ENCODE measurements around the gene LRP3. TPM values are rescaled to one million over a fixed set of nuclear protein-coding genes. Genes with fewer than 3 reads are reported as not detected.
A peak's percentile ranks its signal among the peaks of the same experiment; 100 is the strongest.

The LRP3 gene
- total RNA-seq, 1 donor from 2014 or later: 46.9 TPM

GRCh38 chr19:33240181-33240771, 46.1 kb downstream of the LRP3 start:
- H3K4me1 Mint-ChIP-seq (ENCODE audit: low read depth, unreplicated experiment): no peaks in the 10 kb centered on the region
- H3K9me3 Mint-ChIP-seq (ENCODE audit: unreplicated experiment): no peaks in the 10 kb centered on the region
- peak; percentile 7 for DNase-seq
- H3K36me3 Mint-ChIP-seq (ENCODE audit: unreplicated experiment): no peaks in the 10 kb centered on the region
- peaks cover 9% of the 10 kb centered on the region for H3K27me3 Mint-ChIP-seq (ENCODE audit: unreplicated experiment)
- no peak for TF ChIP-seq CTCF (IDR thresholded peaks at IDR 0.05; ENCODE audit: partially characterized antibody, unreplicated experiment)
- no peak overlapping the region for H3K27ac Mint-ChIP-seq (ENCODE audit: unreplicated experiment)
- H3K4me3 Mint-ChIP-seq (ENCODE audit: unreplicated experiment): no peak overlapping the region

GRCh38 chr19:33241091-33241529, 47.0 kb downstream of the LRP3 start:
- no peak for TF ChIP-seq CTCF (IDR thresholded peaks at IDR 0.05; ENCODE audit: partially characterized antibody, unreplicated experiment)
- peaks cover 9% of the 10 kb centered on the region for H3K27me3 Mint-ChIP-seq (ENCODE audit: unreplicated experiment)
- peaks cover 2% of the 10 kb centered on the region for H3K9me3 Mint-ChIP-seq (ENCODE audit: unreplicated experiment)
- no peak overlapping the region for H3K4me3 Mint-ChIP-seq (ENCODE audit: unreplicated experiment)
- H3K27ac Mint-ChIP-seq (ENCODE audit: unreplicated experiment): no peak overlapping the region
- DNase-seq: peak; percentile 11
- no peaks in the 10 kb centered on the region for H3K4me1 Mint-ChIP-seq (ENCODE audit: low read depth, unreplicated experiment)
- no peaks in the 10 kb centered on the region for H3K36me3 Mint-ChIP-seq (ENCODE audit: unreplicated experiment)

GRCh38 chr19:33241530-33242101, 47.5 kb downstream of the LRP3 start:
- peak; percentile 30 for TF ChIP-seq CTCF (IDR thresholded peaks at IDR 0.05; ENCODE audit: partially characterized antibody, unreplicated experiment)
- Mint-ChIP-seq H3K4me3 (ENCODE audit: unreplicated experiment) (no peak overlapping the region), H3K27ac (ENCODE audit: unreplicated experiment) (no peak overlapping the region), H3K4me1 (ENCODE audit: low read depth, unreplicated experiment) (no peaks in the 10 kb centered on the region), H3K27me3 (ENCODE audit: unreplicated experiment) (peaks cover 9% of the 10 kb centered on the region), H3K36me3 (ENCODE audit: unreplicated experiment) (no peaks in the 10 kb centered on the region), H3K9me3 (ENCODE audit: unreplicated experiment) (peaks cover 2% of the 10 kb centered on the region)
- DNase-seq: no peak

- H3K4me1 Mint-ChIP-seq (ENCODE audit: low read depth, unreplicated experiment): no peaks in the 10 kb centered on the region
- H3K27ac Mint-ChIP-seq (ENCODE audit: unreplicated experiment): no peak overlapping the region
- no peak for DNase-seq
- TF ChIP-seq CTCF (IDR thresholded peaks at IDR 0.05; ENCODE audit: partially characterized antibody, unreplicated experiment): no peak
- H3K36me3 Mint-ChIP-seq (ENCODE audit: unreplicated experiment): no peaks in the 10 kb centered on the region
- H3K9me3 Mint-ChIP-seq (ENCODE audit: unreplicated experiment): peaks cover 2% of the 10 kb centered on the region
- peaks cover 9% of the 10 kb centered on the region for H3K27me3 Mint-ChIP-seq (ENCODE audit: unreplicated experiment)
- H3K4me3 Mint-ChIP-seq (ENCODE audit: unreplicated experiment): no peak overlapping the region
Observed at GRCh38 chr19:33242131-33242530, 48.0 kb downstream of the LRP3 start.

- Mint-ChIP-seq H3K27me3 (ENCODE audit: unreplicated experiment) (peaks cover 11% of the 10 kb centered on the region), H3K27ac (ENCODE audit: unreplicated experiment) (no peak overlapping the region), H3K36me3 (ENCODE audit: unreplicated experiment) (no peaks in the 10 kb centered on the region), H3K9me3 (ENCODE audit: unreplicated experiment) (peaks cover 2% of the 10 kb centered on the region), H3K4me1 (ENCODE audit: low read depth, unreplicated experiment) (no peaks in the 10 kb centered on the region), H3K4me3 (ENCODE audit: unreplicated experiment) (no peak overlapping the region)
- DNase-seq: no peak
- TF ChIP-seq CTCF (IDR thresholded peaks at IDR 0.05; ENCODE audit: partially characterized antibody, unreplicated experiment): no peak
Observed at GRCh38 chr19:33242911-33243310, 48.8 kb downstream of the LRP3 start.

All from glutamatergic neuron (in vitro differentiated cells).